ENCODE data around the gene NCBP3.
"Not testable (repeated sequence)": the region's sequence is repeated elsewhere in the genome, so short reads cannot be mapped to it uniquely, and the experiment has no call there.

- not testable (repeated sequence) for TF ChIP-seq CTCF, POLR2A (IDR thresholded peaks at IDR 0.05)
These were observed 1.5 kb downstream of the NCBP3 start for GRCh38 chr17:3844556-3844955.

All from Peyer's patch (tissue), 4 donors.